Measurements from ENCODE around the gene CCDC33. TPM values are rescaled to one million over a fixed set of nuclear protein-coding genes. Genes with fewer than 3 reads are reported as not detected.

The CCDC33 gene
- not detected for total RNA-seq
- not detected for polyA plus RNA-seq

DNA sequence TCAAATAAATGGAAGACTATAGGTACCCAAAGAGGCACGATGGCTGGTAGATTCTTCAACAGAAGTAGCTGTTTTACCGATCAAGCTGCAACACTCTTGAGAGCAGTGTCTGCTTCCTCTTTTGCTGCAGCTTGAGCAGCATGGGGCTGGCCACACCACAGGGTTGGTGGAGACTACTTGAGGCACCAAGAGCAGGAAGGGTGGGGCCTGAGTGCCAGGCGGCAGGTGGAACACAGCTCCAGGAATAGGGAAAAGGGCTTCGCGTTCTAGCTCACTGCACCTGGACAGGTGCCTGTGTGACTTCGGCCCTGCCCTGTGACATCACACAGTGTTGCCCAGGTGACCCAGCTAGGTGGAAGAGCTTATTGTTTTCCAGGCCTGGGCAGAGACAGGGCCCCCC lies at the start of gene CCDC33:
Gene CCDC33, plus strand, starts transcription at position 365 of the 400 bp plus-strand sequence. CDS start 394 bp downstream, outside the sequence.
- Histone ChIP-seq H3K9me3 (ENCODE audit: control insufficient read depth in 1 of 2, low read length in 2 of 2) (no peaks in the 10 kb centered on the region), H3K27ac (ENCODE audit: low read depth, low read length) (no peak within 1 kb of the TSS), H3K4me1 (ENCODE audit: insufficient read depth, low read length) (no peaks in the 10 kb centered on the region), H3K36me3 (ENCODE audit: insufficient read depth, low read length) (no peaks in the 10 kb centered on the region), H3K27me3 (ENCODE audit: insufficient read depth, low read length) (no peaks in the 10 kb centered on the region), H3K4me3 (ENCODE audit: low read length in 2 of 2) (no peak within 1 kb of the TSS)
- ChIA-PET CTCF (ENCODE audit: partially characterized antibody) (no interaction called here), POLR2A (ENCODE audit: partially characterized antibody) (no interaction called here)
- no peaks in the 10 kb centered on the region for H3K36me3 Mint-ChIP-seq
- peak within 1 kb of the TSS in 1 of 7 donors; percentile 30 for H3K27ac Mint-ChIP-seq
- H3K4me3 Mint-ChIP-seq: no peak within 1 kb of the TSS
- no peaks in the 10 kb centered on the region for H3K4me1 Mint-ChIP-seq
- no peak for DNase-seq
- H3K27me3 Mint-ChIP-seq: peaks cover 5 to 6% of the 10 kb centered on the region in 2 donors
- intact Hi-C loops (cut with micrococcal nuclease): no loop called here
- no peaks in the 10 kb centered on the region for H3K9me3 Mint-ChIP-seq

DNA sequence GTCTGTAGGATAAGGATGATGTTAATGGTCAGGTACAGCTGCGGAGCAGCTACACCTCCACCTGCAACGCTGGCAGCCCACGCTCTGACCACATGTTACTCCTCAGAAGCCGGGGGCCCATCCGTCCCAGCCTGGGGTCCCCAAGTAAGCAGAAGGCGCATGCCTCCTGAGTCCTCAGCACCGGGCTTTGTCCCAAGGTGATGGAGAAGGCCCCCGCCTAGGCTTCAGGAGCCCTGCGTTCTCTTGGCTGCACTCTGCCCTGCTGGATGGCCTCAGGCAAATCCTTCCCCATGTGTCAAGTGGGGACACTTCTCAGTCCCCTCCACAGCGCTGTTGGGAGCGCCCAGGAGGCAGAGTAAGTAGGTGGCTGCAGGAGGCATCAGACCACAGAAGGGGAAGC lies 47.9 kb upstream of the CCDC33 start:
- intact Hi-C loops (cut with micrococcal nuclease): no loop called here
- POLR2A ChIA-PET (ENCODE audit: partially characterized antibody): no interaction called here

DNA sequence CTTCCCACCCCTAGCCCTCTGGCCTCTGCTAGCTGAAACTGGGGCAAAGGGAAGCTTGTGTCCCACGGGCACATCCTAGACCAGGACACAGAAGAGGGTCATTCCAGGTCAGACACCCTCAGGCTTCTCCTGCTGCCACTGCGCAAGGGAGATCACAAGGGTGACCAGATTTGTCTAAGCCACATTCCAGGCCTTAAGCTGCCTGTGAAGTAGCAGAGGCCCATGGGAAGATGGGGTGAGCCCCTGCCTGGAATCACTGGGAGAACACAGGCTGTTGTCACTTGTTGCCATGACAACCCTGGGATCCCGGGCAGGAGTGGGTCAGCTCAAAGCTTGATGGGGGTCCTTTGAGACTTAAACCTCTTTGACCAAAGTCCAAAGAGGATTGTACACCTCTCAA lies 44.3 kb upstream of the CCDC33 start:
- H3K9me3 ChIP-seq (ENCODE audit: control insufficient read depth in 1 of 2, low read length in 2 of 2): no peaks in the 10 kb centered on the region
- peaks cover 3 to 7% of the 10 kb centered on the region in 2 donors for H3K27me3 Mint-ChIP-seq
- no peaks in the 10 kb centered on the region for H3K36me3 ChIP-seq (ENCODE audit: insufficient read depth, low read length)
- ChIA-PET POLR2A (ENCODE audit: partially characterized antibody) (no interaction called here), CTCF (ENCODE audit: partially characterized antibody) (interaction anchor here (1.2 kb wide), 1 partner anchor 116 kb away, joined by 3 read pairs; no protein-coding TSS in a partner anchor)
- H3K4me3 ChIP-seq (ENCODE audit: low read length in 2 of 2): no peak overlapping the region
- no peak overlapping the region for H3K4me3 Mint-ChIP-seq
- intact Hi-C loops (cut with micrococcal nuclease): no loop called here
- no peaks in the 10 kb centered on the region for H3K27me3 ChIP-seq (ENCODE audit: insufficient read depth, low read length)
- no peaks in the 10 kb centered on the region for H3K36me3 Mint-ChIP-seq
- H3K27ac Mint-ChIP-seq: no peak overlapping the region
- no peak for DNase-seq
- H3K4me1 ChIP-seq (ENCODE audit: insufficient read depth, low read length): no peaks in the 10 kb centered on the region
- no peaks in the 10 kb centered on the region for H3K9me3 Mint-ChIP-seq
- no peak overlapping the region for H3K27ac ChIP-seq (ENCODE audit: low read depth, low read length)
- no peaks in the 10 kb centered on the region for H3K4me1 Mint-ChIP-seq

More for the DNA sequence above, 47.9 kb upstream of the CCDC33 start:
- no peaks in the 10 kb centered on the region for H3K9me3 Mint-ChIP-seq
- no peaks in the 10 kb centered on the region for H3K4me1 Mint-ChIP-seq
- Histone ChIP-seq H3K4me1 (ENCODE audit: insufficient read depth, low read length) (no peaks in the 10 kb centered on the region), H3K27me3 (ENCODE audit: insufficient read depth, low read length) (no peaks in the 10 kb centered on the region), H3K36me3 (ENCODE audit: insufficient read depth, low read length) (no peaks in the 10 kb centered on the region), H3K27ac (ENCODE audit: low read depth, low read length) (no peak overlapping the region), H3K4me3 (ENCODE audit: low read length in 2 of 2) (no peak overlapping the region), H3K9me3 (ENCODE audit: control insufficient read depth in 1 of 2, low read length in 2 of 2) (no peaks in the 10 kb centered on the region)
- H3K27ac Mint-ChIP-seq: no peak overlapping the region
- H3K27me3 Mint-ChIP-seq: peaks cover 1 to 3% of the 10 kb centered on the region in 2 donors
- CTCF ChIA-PET (ENCODE audit: partially characterized antibody): no interaction called here
- no peak for DNase-seq
- H3K36me3 Mint-ChIP-seq: no peaks in the 10 kb centered on the region
- no peak overlapping the region for H3K4me3 Mint-ChIP-seq

DNA sequence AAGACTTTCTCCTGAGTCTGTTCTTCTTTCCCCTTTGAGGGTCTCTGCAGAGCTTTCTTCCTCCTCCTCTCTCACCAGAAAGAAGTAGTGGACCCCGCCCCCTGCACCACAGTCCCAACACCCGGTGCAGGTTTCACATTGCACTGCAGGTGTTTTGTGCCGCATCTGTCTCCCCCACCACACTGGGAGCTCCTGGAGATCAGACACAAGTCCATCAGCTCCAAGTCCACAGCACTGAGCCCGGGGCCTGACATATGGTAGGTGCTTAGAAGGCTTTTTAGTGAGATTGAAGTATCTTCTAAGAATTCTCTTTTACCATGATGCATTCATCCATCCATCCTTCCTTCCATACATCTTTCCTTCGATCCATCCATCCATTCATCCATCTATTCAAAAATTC lies 43.4 kb upstream of the CCDC33 start:
- H3K27me3 Mint-ChIP-seq: peaks cover 3 to 7% of the 10 kb centered on the region in 2 donors
- Histone ChIP-seq H3K4me1 (ENCODE audit: insufficient read depth, low read length) (no peaks in the 10 kb centered on the region), H3K9me3 (ENCODE audit: control insufficient read depth in 1 of 2, low read length in 2 of 2) (no peaks in the 10 kb centered on the region), H3K4me3 (ENCODE audit: low read length in 2 of 2) (no peak overlapping the region), H3K27me3 (ENCODE audit: insufficient read depth, low read length) (no peaks in the 10 kb centered on the region), H3K27ac (ENCODE audit: low read depth, low read length) (no peak overlapping the region), H3K36me3 (ENCODE audit: insufficient read depth, low read length) (no peaks in the 10 kb centered on the region)
- ChIA-PET POLR2A (ENCODE audit: partially characterized antibody) (no interaction called here), CTCF (ENCODE audit: partially characterized antibody) (no interaction called here)
- no peaks in the 10 kb centered on the region for H3K36me3 Mint-ChIP-seq
- DNase-seq: no peak
- H3K4me3 Mint-ChIP-seq: no peak overlapping the region
- peak overlapping the region in 1 of 7 donors; percentile 72 for H3K27ac Mint-ChIP-seq
- H3K9me3 Mint-ChIP-seq: no peaks in the 10 kb centered on the region
- intact Hi-C loops (cut with micrococcal nuclease): no loop called here
- H3K4me1 Mint-ChIP-seq: no peaks in the 10 kb centered on the region

DNA sequence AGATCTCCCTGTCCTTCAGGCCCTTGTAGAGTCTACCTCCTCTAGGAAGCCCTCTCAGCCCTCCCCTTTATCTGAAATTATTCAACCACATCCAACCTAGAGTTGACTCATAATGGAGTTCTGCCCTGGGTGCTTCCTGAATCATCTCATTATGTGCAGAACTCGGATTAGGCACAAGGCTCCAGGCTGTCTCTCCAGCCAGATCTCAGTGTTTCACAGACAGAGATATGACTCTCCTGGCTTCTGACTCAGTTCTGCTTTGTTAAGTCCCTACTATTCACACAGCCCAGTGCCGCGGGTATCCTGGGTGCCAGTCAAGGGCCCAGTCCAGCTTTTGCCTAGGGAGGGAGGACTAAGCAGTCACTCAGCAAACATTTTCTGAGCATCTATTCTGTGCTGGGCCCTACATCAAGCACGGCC lies 42.8 kb upstream of the CCDC33 start:
- Mint-ChIP-seq H3K36me3 (no peaks in the 10 kb centered on the region), H3K4me3 (no peak overlapping the region), H3K27me3 (peaks cover 3 to 7% of the 10 kb centered on the region in 2 donors), H3K9me3 (no peaks in the 10 kb centered on the region), H3K4me1 (no peaks in the 10 kb centered on the region), H3K27ac (no peak overlapping the region)
- no peaks in the 10 kb centered on the region for H3K9me3 ChIP-seq (ENCODE audit: control insufficient read depth in 1 of 2, low read length in 2 of 2)
- POLR2A ChIA-PET (ENCODE audit: partially characterized antibody): no interaction called here
- no peaks in the 10 kb centered on the region for H3K36me3 ChIP-seq (ENCODE audit: insufficient read depth, low read length)
- no peak overlapping the region for H3K4me3 ChIP-seq (ENCODE audit: low read length in 2 of 2)
- no peaks in the 10 kb centered on the region for H3K27me3 ChIP-seq (ENCODE audit: insufficient read depth, low read length)
- no peak for DNase-seq
- CTCF ChIA-PET (ENCODE audit: partially characterized antibody): no interaction called here
- no peak overlapping the region for H3K27ac ChIP-seq (ENCODE audit: low read depth, low read length)
- no peaks in the 10 kb centered on the region for H3K4me1 ChIP-seq (ENCODE audit: insufficient read depth, low read length)
- intact Hi-C loops (cut with micrococcal nuclease): no loop called here

DNA sequence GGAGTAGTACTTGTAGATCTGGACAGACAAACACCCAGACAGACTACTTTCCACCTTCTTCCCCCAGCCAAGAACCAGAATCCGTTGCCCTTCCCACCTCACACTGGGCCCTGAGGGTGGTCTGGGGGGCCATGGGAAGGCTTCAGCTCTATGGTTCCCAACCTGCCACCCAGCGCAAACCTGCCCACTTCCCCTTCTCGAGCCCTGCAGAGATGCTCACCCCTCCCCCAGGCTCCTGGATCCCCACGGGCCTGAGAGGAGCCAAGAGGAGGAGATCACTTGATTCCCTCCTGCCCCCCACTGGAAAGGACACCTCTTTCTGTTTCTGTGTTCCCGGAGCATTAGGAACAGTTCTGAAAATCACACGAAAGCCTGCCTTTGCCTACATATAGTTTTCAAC lies 42.2 kb upstream of the CCDC33 start:
- H3K4me3 Mint-ChIP-seq: no peak overlapping the region
- no peak overlapping the region for H3K4me3 ChIP-seq (ENCODE audit: low read length in 2 of 2)
- no peaks in the 10 kb centered on the region for H3K36me3 ChIP-seq (ENCODE audit: insufficient read depth, low read length)
- DNase-seq: no peak
- no peak overlapping the region for H3K27ac ChIP-seq (ENCODE audit: low read depth, low read length)
- ChIA-PET CTCF (ENCODE audit: partially characterized antibody) (no interaction called here), POLR2A (ENCODE audit: partially characterized antibody) (no interaction called here)
- intact Hi-C loops (cut with micrococcal nuclease): no loop called here
- no peaks in the 10 kb centered on the region for H3K36me3 Mint-ChIP-seq
- no peaks in the 10 kb centered on the region for H3K9me3 Mint-ChIP-seq
- H3K4me1 Mint-ChIP-seq: no peaks in the 10 kb centered on the region
- H3K27me3 Mint-ChIP-seq: peaks cover 3 to 7% of the 10 kb centered on the region in 2 donors
- no peaks in the 10 kb centered on the region for H3K27me3 ChIP-seq (ENCODE audit: insufficient read depth, low read length)
- no peak overlapping the region for H3K27ac Mint-ChIP-seq
- H3K4me1 ChIP-seq (ENCODE audit: insufficient read depth, low read length): no peaks in the 10 kb centered on the region
- no peaks in the 10 kb centered on the region for H3K9me3 ChIP-seq (ENCODE audit: control insufficient read depth in 1 of 2, low read length in 2 of 2)

DNA sequence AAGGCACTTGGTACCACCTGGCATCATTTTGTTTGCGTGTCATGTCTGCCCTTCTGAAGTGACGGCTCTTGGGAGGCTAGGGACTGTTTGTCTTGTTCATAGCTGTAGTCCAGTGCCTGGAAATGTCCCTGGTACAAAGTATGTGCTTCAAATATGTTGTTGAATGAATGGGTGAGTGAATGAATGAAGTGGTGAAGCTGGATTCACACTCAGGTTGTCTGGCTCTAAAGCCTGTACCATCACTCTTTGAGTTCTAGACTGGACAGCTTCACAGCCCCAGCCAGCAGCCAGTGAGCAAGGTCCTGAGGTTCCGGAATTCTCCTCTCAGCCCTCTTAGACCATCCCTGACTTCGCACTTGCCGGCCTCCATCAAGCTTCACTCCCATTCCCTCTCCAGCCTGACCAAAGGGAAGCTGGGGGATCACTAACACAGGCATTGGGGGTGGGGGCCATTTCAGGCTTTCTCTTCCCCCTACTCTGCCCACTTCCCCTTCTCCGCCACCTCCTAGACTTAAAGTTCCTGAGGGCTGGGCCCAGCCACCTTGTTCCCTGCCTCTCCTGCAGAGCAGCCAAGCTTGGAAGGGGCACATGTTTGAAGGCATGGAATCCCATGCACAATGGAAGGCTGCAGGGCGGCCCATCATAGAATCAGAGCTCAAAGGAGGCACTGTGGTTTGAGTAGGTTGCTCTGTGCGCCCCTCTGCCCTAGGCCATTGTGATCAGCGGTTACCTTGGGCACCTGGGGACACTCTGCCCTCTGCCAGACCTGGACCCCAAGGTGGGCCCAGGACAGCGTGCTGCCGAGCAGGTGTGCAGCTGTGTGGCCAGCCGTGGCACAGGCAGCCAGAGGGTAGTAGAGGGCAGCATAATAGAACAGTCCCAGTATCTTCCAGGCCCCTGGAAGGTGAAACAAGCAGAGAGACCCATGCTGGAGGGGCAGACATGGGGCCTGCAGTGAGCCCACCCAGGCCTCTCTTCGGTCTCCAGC lies 41.3 kb upstream of the CCDC33 start:
- H3K4me3 ChIP-seq (ENCODE audit: low read length in 2 of 2): no peak overlapping the region
- peaks cover 3 to 7% of the 10 kb centered on the region in 2 donors for H3K27me3 Mint-ChIP-seq
- POLR2A ChIA-PET (ENCODE audit: partially characterized antibody): no interaction called here
- no peaks in the 10 kb centered on the region for H3K9me3 ChIP-seq (ENCODE audit: control insufficient read depth in 1 of 2, low read length in 2 of 2)
- no peaks in the 10 kb centered on the region for H3K4me1 ChIP-seq (ENCODE audit: insufficient read depth, low read length)
- no peaks in the 10 kb centered on the region for H3K9me3 Mint-ChIP-seq
- CTCF ChIA-PET (ENCODE audit: partially characterized antibody): no interaction called here
- intact Hi-C loops (cut with micrococcal nuclease): no loop called here
- no peak overlapping the region for H3K27ac Mint-ChIP-seq
- H3K36me3 Mint-ChIP-seq: no peaks in the 10 kb centered on the region
- H3K27me3 ChIP-seq (ENCODE audit: insufficient read depth, low read length): no peaks in the 10 kb centered on the region
- H3K36me3 ChIP-seq (ENCODE audit: insufficient read depth, low read length): no peaks in the 10 kb centered on the region
- H3K4me3 Mint-ChIP-seq: no peak overlapping the region
- DNase-seq: no peak
- no peaks in the 10 kb centered on the region for H3K4me1 Mint-ChIP-seq
- no peak overlapping the region for H3K27ac ChIP-seq (ENCODE audit: low read depth, low read length)
